Gastroesophageal sphincter (tissue), 4 donors: ENCODE measurements around the gene DTHD1. TPM values are rescaled to one million over a fixed set of nuclear protein-coding genes. Genes with fewer than 3 reads are reported as not detected.

Source experiments
- ATAC-seq: fragments of 150-250 bp; one replicate; pipeline ENCODE4 v1.9.1; 2016; ENCODE audit warnings: mild to moderate bottlenecking, moderate library complexity
- H3K27ac ChIP-seq, 4 donors: fragments of 200-600 bp; sonication (generic) in 3 of 4; 1 replicate in 3 of 4; 2 replicates in 1 of 4; pipeline ENCODE4 v1.5.1; 2016 to 2019
- H3K27me3 ChIP-seq: fragments of 200-600 bp; sonication (generic); one replicate; pipeline ENCODE4 v1.5.1; 2019
- H3K36me3 ChIP-seq, 2 donors: fragments of 200-600 bp; sonication (generic); one replicate each; pipeline ENCODE4 v1.5.1; 2019; ENCODE audit warnings: control low read depth in 1 of 2
- H3K4me1 ChIP-seq, 3 donors: fragments of 200-600 bp; sonication (generic); 1 replicate in 2 of 3; 2 replicates in 1 of 3; pipeline ENCODE4 v1.5.1; 2016 to 2019; ENCODE audit warnings: control low read depth in 2 of 3
- H3K4me3 ChIP-seq, 2 donors: fragments of 200-600 bp; sonication (generic); one replicate each; pipeline ENCODE4 v1.5.1; 2019; ENCODE audit warnings: mild to moderate bottlenecking in 1 of 2, moderate library complexity in 1 of 2
- H3K9me3 ChIP-seq, 3 donors: fragments of 200-600 bp; sonication (generic); one replicate each; pipeline ENCODE4 v1.5.1; 2017 to 2019; ENCODE audit warnings: control low read depth in 2 of 3
- CTCF ChIP-seq, 4 experiments: fragments of 200-600 bp in 2 of 4; fragments of 450-650 bp in 2 of 4; sonication (generic) in 1 of 4; IDR thresholded peaks; one replicate each; pipeline ENCODE4 v1.5.1; 2017 to 2019; ENCODE audit warnings: antibody characterized with exemption in 4 of 4, mild to moderate bottlenecking in 2 of 4, moderate library complexity in 2 of 4
- EP300 ChIP-seq: sonication (generic); formaldehyde crosslinking; IDR thresholded peaks from one replicate; pipeline ENCODE4 v1.6.1; 2017; ENCODE audit warnings: antibody characterized with exemption, mild to moderate bottlenecking
- POLR2A ChIP-seq, 2 donors: fragments of 450-650 bp; IDR thresholded peaks; one replicate each; pipeline ENCODE4 v1.6.1; 2017; ENCODE audit warnings: antibody characterized with exemption in 2 of 2, mild to moderate bottlenecking in 2 of 2, moderate library complexity in 1 of 2
- POLR2AphosphoS5 ChIP-seq: sonication (generic); formaldehyde crosslinking; IDR thresholded peaks from one replicate; pipeline ENCODE4 v1.6.1; 2017; ENCODE audit warnings: antibody characterized with exemption
- WGBS, 2 donors: methylation state at CpG; one replicate each; pipeline ENCODE4 v1.1.5; 2018; ENCODE audit warnings: low coverage in 1 of 2; 5-methylcytosine and 5-hydroxymethylcytosine counted together
- total RNA-seq, 4 donors: library from RNA; depleted of rRNA; stranded (reverse); fragments of >200 nt; gene quantifications; one replicate each; pipeline ENCODE4 v1.1.0, GENCODE V29; 2016

Gene DTHD1
- total RNA-seq, 4 donors from 2014 or later, result 0.15 to 0.81 TPM; not detected in 2

- no peak overlapping the region for H3K4me3 ChIP-seq
- no peak overlapping the region for H3K27ac ChIP-seq
- H3K9me3 ChIP-seq, result no peaks in the 10 kb centered on the region
- WGBS, 2 donors, result 64 to 70% methylated on average over 1 of the region's 1 CpG
- no peak for ATAC-seq
- TF ChIP-seq POLR2A (IDR thresholded peaks at IDR 0.05), result no peak
- no peak for TF ChIP-seq EP300
- TF ChIP-seq POLR2AphosphoS5, result no peak
- no peak for TF ChIP-seq CTCF (IDR thresholded peaks at IDR 0.05)
- no peaks in the 10 kb centered on the region for H3K36me3 ChIP-seq
- no peaks in the 10 kb centered on the region for H3K4me1 ChIP-seq
- no peaks in the 10 kb centered on the region for H3K27me3 ChIP-seq
Measured at GRCh38 chr4:36304138-36304681, 22.8 kb downstream of the DTHD1 start.

GRCh38 chr4:36308150-36308549 lies 26.7 kb downstream of the DTHD1 start:
- ATAC-seq, result no peak
- no peak overlapping the region for H3K27ac ChIP-seq
- no peaks in the 10 kb centered on the region for H3K4me1 ChIP-seq
- no peak overlapping the region for H3K4me3 ChIP-seq
- no peaks in the 10 kb centered on the region for H3K36me3 ChIP-seq
- H3K27me3 ChIP-seq, result no peaks in the 10 kb centered on the region
- TF ChIP-seq POLR2A (IDR thresholded peaks at IDR 0.05), result no peak
- TF ChIP-seq POLR2AphosphoS5, result no peak
- no peak for TF ChIP-seq CTCF (IDR thresholded peaks at IDR 0.05)
- no peak for TF ChIP-seq EP300
- no peaks in the 10 kb centered on the region for H3K9me3 ChIP-seq
- 15 to 29% methylated on average over 1 to 2 of the region's 2 CpGs for WGBS, 2 donors

- Histone ChIP-seq H3K27me3 (no peaks in the 10 kb centered on the region), H3K27ac (no peak overlapping the region), H3K9me3 (no peaks in the 10 kb centered on the region), H3K4me3 (no peak overlapping the region), H3K4me1 (no peaks in the 10 kb centered on the region), H3K36me3 (no peaks in the 10 kb centered on the region)
- ATAC-seq, result no peak
- TF ChIP-seq POLR2AphosphoS5 (no peak), POLR2A (IDR thresholded peaks at IDR 0.05) (no peak), CTCF (IDR thresholded peaks at IDR 0.05) (no peak), EP300 (no peak)
- 65 to 71% methylated on average over 3 to 4 of the region's 4 CpGs for WGBS, 2 donors
Measured at GRCh38 chr4:36310216-36310615, 28.8 kb downstream of the DTHD1 start.

- no peaks in the 10 kb centered on the region for H3K4me1 ChIP-seq
- WGBS, 2 donors, result 58 to 72% methylated on average over 5 of the region's 8 CpGs
- H3K27ac ChIP-seq, result no peak overlapping the region
- no peak overlapping the region for H3K4me3 ChIP-seq
- TF ChIP-seq POLR2AphosphoS5, result no peak
- no peak for TF ChIP-seq POLR2A (IDR thresholded peaks at IDR 0.05)
- TF ChIP-seq EP300, result no peak
- no peak for TF ChIP-seq CTCF (IDR thresholded peaks at IDR 0.05)
- no peaks in the 10 kb centered on the region for H3K27me3 ChIP-seq
- peak; percentile 72 for ATAC-seq
- H3K36me3 ChIP-seq, result no peaks in the 10 kb centered on the region
- no peaks in the 10 kb centered on the region for H3K9me3 ChIP-seq
Measured at GRCh38 chr4:36310793-36311192, 29.4 kb downstream of the DTHD1 start.

- Histone ChIP-seq H3K4me3 (no peak overlapping the region), H3K36me3 (no peaks in the 10 kb centered on the region), H3K27me3 (no peaks in the 10 kb centered on the region), H3K4me1 (no peaks in the 10 kb centered on the region), H3K27ac (no peak overlapping the region), H3K9me3 (no peaks in the 10 kb centered on the region)
- ATAC-seq, result no peak
- 77 to 83% methylated on average over 3 of the region's 3 CpGs for WGBS, 2 donors
- TF ChIP-seq POLR2AphosphoS5 (no peak), CTCF (IDR thresholded peaks at IDR 0.05) (no peak), EP300 (no peak), POLR2A (IDR thresholded peaks at IDR 0.05) (no peak)
Measured at GRCh38 chr4:36312511-36312910, 31.1 kb downstream of the DTHD1 start.
